HepG2 (cell line): Measurements from ENCODE around the gene ZBTB9. TPM values are rescaled to one million over a fixed set of nuclear protein-coding genes. Genes with fewer than 3 reads are reported as not detected.

Experiments
- CBFB ChIP-seq: sonication (generic); formaldehyde crosslinking; IDR thresholded peaks from 2 replicates; pipeline ENCODE4 v1.4.0; 2020; ENCODE audit warnings: missing genetic modification reagents
- CENPX ChIP-seq: sonication (generic); formaldehyde crosslinking; IDR thresholded peaks from 2 replicates; pipeline ENCODE4 v1.9.0; 2021; ENCODE audit warnings: mild to moderate bottlenecking, missing genetic modification reagents, moderate library complexity
- FOXP1 ChIP-seq, 2 experiments: fragments of 450-650 bp in 1 of 2; IDR thresholded peaks; 2 replicates each; pipeline ENCODE4 v1.6.1; 2017 to 2018; ENCODE audit warnings: antibody characterized with exemption in 1 of 2
- GPN1 ChIP-seq: sonication (generic); formaldehyde crosslinking; IDR thresholded peaks from 2 replicates; pipeline ENCODE4 v1.5.1; 2020; ENCODE audit warnings: missing genetic modification reagents, borderline replicate concordance
- PCBP2 ChIP-seq: fragments of 200-400 bp; formaldehyde crosslinking; optimal IDR thresholded peaks from 2 replicates; pipeline ENCODE3; 2018; ENCODE audit warnings: low read length, low read depth; ENCODE audit not compliant: poor library complexity, severe bottlenecking
- PHB2 ChIP-seq: fragments of 450-650 bp; IDR thresholded peaks from 2 replicates; pipeline ENCODE4 v1.6.1; 2018; ENCODE audit not compliant: partially characterized antibody
- ZNF282 ChIP-seq: fragments of 450-650 bp; IDR thresholded peaks from 2 replicates; pipeline ENCODE4 v1.6.1; 2018; ENCODE audit not compliant: partially characterized antibody
- ZNF296 ChIP-seq: sonication (generic); formaldehyde crosslinking; conservative IDR thresholded peaks from 2 replicates; pipeline ENCODE4 v1.5.0; 2020; ENCODE audit warnings: mild to moderate bottlenecking, missing genetic modification reagents
- ZNF317 ChIP-seq: sonication (generic); formaldehyde crosslinking; IDR thresholded peaks from 2 replicates; pipeline ENCODE4 v1.5.0; 2020; ENCODE audit warnings: mild to moderate bottlenecking, missing genetic modification reagents
- ZNF496 ChIP-seq: sonication (generic); formaldehyde crosslinking; IDR thresholded peaks from 2 replicates; pipeline ENCODE4 v1.8.1; 2023; ENCODE audit warnings: mild to moderate bottlenecking, moderate library complexity, missing genetic modification reagents; ENCODE audit not compliant: insufficient replicate concordance
- ZNF616 ChIP-seq: sonication (generic); formaldehyde crosslinking; IDR thresholded peaks from 2 replicates; pipeline ENCODE4 v1.5.0; 2020; ENCODE audit warnings: low read depth, mild to moderate bottlenecking, missing genetic modification reagents
- polyA plus RNA-seq, 8 experiments: library from polyadenylated mRNA; depleted of rRNA in 3 of 8; stranded (reverse) in 7 of 8; unstranded in 1 of 8; fragments of >200 nt; fragmentation: Illumina TruSeq in 4 of 8; extraction: Trizol in 4 of 8; gene quantifications; 2 replicates each; pipeline versions ENCODE4 v1.2.1 to v1.2.3, GENCODE V29; 2011 to 2016; ENCODE audit warnings: low read depth in 4 of 8, missing spikeins in 1 of 8, mixed read lengths in 1 of 8; ENCODE audit not compliant: insufficient read depth in 1 of 8
- total RNA-seq, 5 experiments: library from RNA; depleted of rRNA; stranded (reverse); fragments of >200 nt; fragmentation: Illumina TruSeq; extraction: Trizol; gene quantifications; 2 replicates each; pipeline ENCODE4 v1.2.3, GENCODE V29; 2016; ENCODE audit warnings: low read depth in 1 of 5
- TF ChIP-seq, protein P1 (sequence below): sonication (generic); formaldehyde crosslinking; IDR thresholded peaks from 2 replicates; pipeline ENCODE4 v1.4.0; 2020; ENCODE audit warnings: missing genetic modification reagents
- TF ChIP-seq, protein P2 (sequence below), 2 experiments: sonication (generic) in 1 of 2; formaldehyde crosslinking in 1 of 2; IDR thresholded peaks; 2 replicates each; pipeline versions ENCODE4 v1.4.0 to v1.6.1; 2018 to 2020; ENCODE audit warnings: missing genetic modification reagents in 2 of 2, borderline replicate concordance in 1 of 2, low read depth in 1 of 2, mild to moderate bottlenecking in 1 of 2, missing biosample characterization in 1 of 2
- TF ChIP-seq, protein P3 (sequence below): sonication (generic); formaldehyde crosslinking; conservative IDR thresholded peaks from 2 replicates; pipeline ENCODE4 v1.8.0; 2022; ENCODE audit warnings: mild to moderate bottlenecking, moderate library complexity, missing genetic modification reagents
- TF ChIP-seq, protein P4 (sequence below): sonication (generic); formaldehyde crosslinking; IDR thresholded peaks from 2 replicates; pipeline ENCODE4 v1.4.0; 2020; ENCODE audit warnings: missing genetic modification reagents, borderline replicate concordance

Gene ZBTB9
- total and polyA plus RNA-seq, 2 of the 13 experiments (the other 11 are each of a cell fraction or from before 2014, with no cell fraction given), result 5.3 to 9.2 TPM

DNA sequence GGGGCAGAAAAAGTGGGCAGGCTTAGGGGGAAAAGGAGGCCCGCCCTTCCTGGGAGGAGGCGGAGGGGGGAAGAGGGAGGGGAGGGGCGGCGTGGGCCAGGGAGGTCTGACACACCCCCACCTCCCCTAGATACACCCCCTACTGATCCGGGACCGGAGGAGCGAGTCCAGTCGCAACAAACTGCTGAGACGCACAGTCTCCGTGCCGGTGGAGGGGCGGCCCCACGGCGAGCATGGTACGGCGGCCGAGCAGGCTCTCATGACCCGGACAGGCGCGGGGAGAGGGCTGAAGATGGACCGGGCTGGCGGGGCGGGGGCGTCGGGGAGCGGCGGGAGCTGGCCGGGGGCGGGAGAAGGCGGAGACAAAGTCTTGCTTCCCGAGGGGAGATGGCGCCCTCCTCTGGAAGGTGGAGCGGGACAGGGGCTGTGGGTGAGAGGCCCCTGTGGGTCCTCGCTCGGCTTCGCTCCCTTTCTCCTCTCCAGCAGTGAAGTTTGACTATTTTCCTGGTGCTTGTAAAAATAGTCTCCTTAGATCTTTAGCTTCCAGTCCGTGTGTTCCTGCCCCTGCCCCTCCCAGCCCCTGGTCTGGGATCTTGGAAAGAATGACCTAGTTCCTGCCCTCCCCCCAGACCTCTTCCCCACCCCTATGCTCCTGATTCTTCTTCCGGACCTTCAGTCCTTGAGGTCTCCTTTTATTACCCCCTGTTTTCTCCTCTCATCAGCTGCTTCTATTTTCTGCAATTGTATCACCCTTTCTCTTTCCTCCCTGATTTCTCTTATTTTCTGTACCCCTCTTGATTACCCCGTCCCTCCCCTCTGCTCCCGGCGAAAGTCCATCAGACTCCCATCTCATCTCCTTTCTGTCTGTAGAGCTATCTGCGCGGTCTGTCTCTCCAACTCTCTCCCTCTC is 28.5 kb upstream of the ZBTB9 start (continued):
- TF ChIP-seq, protein P1, sequence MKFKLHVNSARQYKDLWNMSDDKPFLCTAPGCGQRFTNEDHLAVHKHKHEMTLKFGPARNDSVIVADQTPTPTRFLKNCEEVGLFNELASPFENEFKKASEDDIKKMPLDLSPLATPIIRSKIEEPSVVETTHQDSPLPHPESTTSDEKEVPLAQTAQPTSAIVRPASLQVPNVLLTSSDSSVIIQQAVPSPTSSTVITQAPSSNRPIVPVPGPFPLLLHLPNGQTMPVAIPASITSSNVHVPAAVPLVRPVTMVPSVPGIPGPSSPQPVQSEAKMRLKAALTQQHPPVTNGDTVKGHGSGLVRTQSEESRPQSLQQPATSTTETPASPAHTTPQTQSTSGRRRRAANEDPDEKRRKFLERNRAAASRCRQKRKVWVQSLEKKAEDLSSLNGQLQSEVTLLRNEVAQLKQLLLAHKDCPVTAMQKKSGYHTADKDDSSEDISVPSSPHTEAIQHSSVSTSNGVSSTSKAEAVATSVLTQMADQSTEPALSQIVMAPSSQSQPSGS (CRISPR knock-in tag), result peak; percentile 37; the same call in 1 of the 2 replicates
- no peak for TF ChIP-seq FOXP1 (IDR thresholded peaks at IDR 0.05)
- TF ChIP-seq FOXP1 (CRISPR knock-in tag; IDR thresholded peaks at IDR 0.05), result no peak
- TF ChIP-seq, protein P2, sequence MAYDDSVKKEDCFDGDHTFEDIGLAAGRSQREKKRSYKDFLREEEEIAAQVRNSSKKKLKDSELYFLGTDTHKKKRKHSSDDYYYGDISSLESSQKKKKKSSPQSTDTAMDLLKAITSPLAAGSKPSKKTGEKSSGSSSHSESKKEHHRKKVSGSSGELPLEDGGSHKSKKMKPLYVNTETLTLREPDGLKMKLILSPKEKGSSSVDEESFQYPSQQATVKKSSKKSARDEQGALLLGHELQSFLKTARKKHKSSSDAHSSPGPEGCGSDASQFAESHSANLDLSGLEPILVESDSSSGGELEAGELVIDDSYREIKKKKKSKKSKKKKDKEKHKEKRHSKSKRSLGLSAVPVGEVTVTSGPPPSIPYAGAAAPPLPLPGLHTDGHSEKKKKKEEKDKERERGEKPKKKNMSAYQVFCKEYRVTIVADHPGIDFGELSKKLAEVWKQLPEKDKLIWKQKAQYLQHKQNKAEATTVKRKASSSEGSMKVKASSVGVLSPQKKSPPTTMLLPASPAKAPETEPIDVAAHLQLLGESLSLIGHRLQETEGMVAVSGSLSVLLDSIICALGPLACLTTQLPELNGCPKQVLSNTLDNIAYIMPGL (CRISPR knock-in tag; IDR thresholded peaks at IDR 0.05; ENCODE audit: borderline replicate concordance in 1 of 2, low read depth in 1 of 2), result peak; percentile 74 to 84
- TF ChIP-seq ZNF496 (CRISPR knock-in tag), result no peak
- TF ChIP-seq, protein P3, sequence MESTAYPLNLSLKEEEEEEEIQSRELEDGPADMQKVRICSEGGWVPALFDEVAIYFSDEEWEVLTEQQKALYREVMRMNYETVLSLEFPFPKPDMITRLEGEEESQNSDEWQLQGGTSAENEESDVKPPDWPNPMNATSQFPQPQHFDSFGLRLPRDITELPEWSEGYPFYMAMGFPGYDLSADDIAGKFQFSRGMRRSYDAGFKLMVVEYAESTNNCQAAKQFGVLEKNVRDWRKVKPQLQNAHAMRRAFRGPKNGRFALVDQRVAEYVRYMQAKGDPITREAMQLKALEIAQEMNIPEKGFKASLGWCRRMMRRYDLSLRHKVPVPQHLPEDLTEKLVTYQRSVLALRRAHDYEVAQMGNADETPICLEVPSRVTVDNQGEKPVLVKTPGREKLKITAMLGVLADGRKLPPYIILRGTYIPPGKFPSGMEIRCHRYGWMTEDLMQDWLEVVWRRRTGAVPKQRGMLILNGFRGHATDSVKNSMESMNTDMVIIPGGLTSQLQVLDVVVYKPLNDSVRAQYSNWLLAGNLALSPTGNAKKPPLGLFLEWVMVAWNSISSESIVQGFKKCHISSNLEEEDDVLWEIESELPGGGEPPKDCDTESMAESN (CRISPR knock-in tag), result no peak
- no peak for TF ChIP-seq CENPX (CRISPR knock-in tag)
- no peak for TF ChIP-seq ZNF282
- TF ChIP-seq PCBP2, result no peak
- no peak for TF ChIP-seq PHB2
- TF ChIP-seq, protein P4, sequence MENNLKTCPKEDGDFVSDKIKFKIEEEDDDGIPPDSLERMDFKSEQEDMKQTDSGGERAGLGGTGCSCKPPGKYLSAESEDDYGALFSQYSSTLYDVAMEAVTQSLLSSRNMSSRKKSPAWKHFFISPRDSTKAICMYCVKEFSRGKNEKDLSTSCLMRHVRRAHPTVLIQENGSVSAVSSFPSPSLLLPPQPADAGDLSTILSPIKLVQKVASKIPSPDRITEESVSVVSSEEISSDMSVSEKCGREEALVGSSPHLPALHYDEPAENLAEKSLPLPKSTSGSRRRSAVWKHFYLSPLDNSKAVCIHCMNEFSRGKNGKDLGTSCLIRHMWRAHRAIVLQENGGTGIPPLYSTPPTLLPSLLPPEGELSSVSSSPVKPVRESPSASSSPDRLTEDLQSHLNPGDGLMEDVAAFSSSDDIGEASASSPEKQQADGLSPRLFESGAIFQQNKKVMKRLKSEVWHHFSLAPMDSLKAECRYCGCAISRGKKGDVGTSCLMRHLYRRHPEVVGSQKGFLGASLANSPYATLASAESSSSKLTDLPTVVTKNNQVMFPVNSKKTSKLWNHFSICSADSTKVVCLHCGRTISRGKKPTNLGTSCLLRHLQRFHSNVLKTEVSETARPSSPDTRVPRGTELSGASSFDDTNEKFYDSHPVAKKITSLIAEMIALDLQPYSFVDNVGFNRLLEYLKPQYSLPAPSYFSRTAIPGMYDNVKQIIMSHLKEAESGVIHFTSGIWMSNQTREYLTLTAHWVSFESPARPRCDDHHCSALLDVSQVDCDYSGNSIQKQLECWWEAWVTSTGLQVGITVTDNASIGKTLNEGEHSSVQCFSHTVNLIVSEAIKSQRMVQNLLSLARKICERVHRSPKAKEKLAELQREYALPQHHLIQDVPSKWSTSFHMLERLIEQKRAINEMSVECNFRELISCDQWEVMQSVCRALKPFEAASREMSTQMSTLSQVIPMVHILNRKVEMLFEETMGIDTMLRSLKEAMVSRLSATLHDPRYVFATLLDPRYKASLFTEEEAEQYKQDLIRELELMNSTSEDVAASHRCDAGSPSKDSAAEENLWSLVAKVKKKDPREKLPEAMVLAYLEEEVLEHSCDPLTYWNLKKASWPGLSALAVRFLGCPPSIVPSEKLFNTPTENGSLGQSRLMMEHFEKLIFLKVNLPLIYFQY (CRISPR knock-in tag), result no peak
- TF ChIP-seq GPN1, result no peak
- TF ChIP-seq CBFB (CRISPR knock-in tag), result no peak
- TF ChIP-seq ZNF616 (CRISPR knock-in tag), result no peak
- TF ChIP-seq ZNF317, result no peak
- no peak for TF ChIP-seq ZNF296 (CRISPR knock-in tag)
